ENCODE data around the gene TCHP. TPM values are rescaled to one million over a fixed set of nuclear protein-coding genes. Genes with fewer than 3 reads are reported as not detected.

Gene TCHP
- total and polyA plus RNA-seq, 2 of the 13 experiments (the other 11 are each of a cell fraction or from before 2014, with no cell fraction given), result 6.7 to 12.2 TPM

- Histone ChIP-seq H3K9me3 (ENCODE audit: low read length) (no peaks in the 10 kb centered on the region), H2AFZ (ENCODE audit: low read length) (no peak overlapping the region), H4K20me1 (ENCODE audit: insufficient read depth, low read length) (no peaks in the 10 kb centered on the region), H3K4me1 (ENCODE audit: insufficient read depth, low read length) (peaks cover 28% of the 10 kb centered on the region), H3K4me2 (ENCODE audit: low read depth, low read length) (no peak overlapping the region), H3K9ac (ENCODE audit: insufficient read depth, low read depth, low read length) (no peak overlapping the region), H3K27ac (ENCODE audit: extremely low read length, insufficient read depth, low read length) (no peak overlapping the region), H3K36me3 (replicated peaks in 1 of 2; ENCODE audit: control insufficient read depth in 1 of 2, insufficient read depth in 2 of 2, low read length in 2 of 2) (peaks cover 8 to 48% of the 10 kb centered on the region in 2 experiments), H3K27me3 (ENCODE audit: control insufficient read depth in 1 of 2, insufficient read depth in 2 of 2, low read length in 2 of 2) (no peaks in the 10 kb centered on the region; a peak in 1 of 5 replicates), H3K4me3 (replicated peaks in 1 of 3; ENCODE audit: insufficient read depth in 1 of 3, low read depth in 2 of 3, low read length in 3 of 3) (no peak overlapping the region), H3K79me2 (ENCODE audit: insufficient read depth, low read length) (peaks cover 18% of the 10 kb centered on the region)
- ATAC-seq, result no peak
- in situ Hi-C loops (cut with HindIII; ENCODE audit: extremely low pct_ligation_motif_present, low pct_unique_long_range_greater_than_20kb), result no loop called here
- no TSS peak for BruUV-seq (replicated peaks)
- intact Hi-C loops (cut with micrococcal nuclease; ENCODE audit: unreplicated experiment), result no loop called here
- no peak for DNase-seq (ENCODE audit: low spot score)
- FAIRE-seq, result no peak
- ChIA-PET CTCF (ENCODE audit: low intra/inter-chr PET ratio, low total read pairs) (no interaction called here), POLR2A (no interaction called here)
- WGBS (ENCODE audit: low lambda C conversion rate), result 98% methylated on average over 15 of the region's 15 CpGs
- TF ChIP-seq MXD3 (CRISPR knock-in tag; IDR thresholded peaks at IDR 0.05) (no peak), EHMT2 (IDR thresholded peaks at IDR 0.05; ENCODE audit: borderline replicate concordance, low read depth, low read length) (no peak), ZSCAN22 (CRISPR knock-in tag; IDR thresholded peaks at IDR 0.05) (no peak), ZSCAN25 (CRISPR knock-in tag; IDR thresholded peaks at IDR 0.05) (no peak), ZMAT5 (CRISPR knock-in tag; IDR thresholded peaks at IDR 0.05; ENCODE audit: borderline replicate concordance, low read depth) (no peak), RERE (CRISPR knock-in tag; IDR thresholded peaks at IDR 0.05; ENCODE audit: low read depth) (no peak), RXRB (CRISPR knock-in tag; IDR thresholded peaks at IDR 0.05; ENCODE audit: borderline replicate concordance) (no peak), TCF7 (IDR thresholded peaks at IDR 0.05; ENCODE audit: low read depth) (no peak), HNRNPH1 (optimal IDR thresholded peaks at IDR 0.05; ENCODE audit: low read depth, low read length) (no peak), GMEB2 (CRISPR knock-in tag; IDR thresholded peaks at IDR 0.05; ENCODE audit: low read depth) (no peak), MEIS2 (CRISPR knock-in tag; IDR thresholded peaks at IDR 0.05) (no peak)
These were observed 2.9 kb downstream of the TCHP start for GRCh38 chr12:109902891-109903418.

Data from HepG2 (cell line).